Psoas muscle (tissue), 8 donors: Measurements from ENCODE around the gene PAPSS2. TPM values are rescaled to one million over a fixed set of nuclear protein-coding genes. Genes with fewer than 3 reads are reported as not detected.

ENCODE experiments used
- ATAC-seq, 4 donors: fragments of 200-7000 bp; cut with Tn5 transposase; one replicate each; pipeline ENCODE4 v1.9.1; 2020; ENCODE audit warnings: moderate library complexity in 3 of 4, mild to moderate bottlenecking in 2 of 4
- DNase-seq, 2 donors: peaks; one replicate each; pipeline ENCODE4 v3.0.0-alpha.2; 2020
- H3K27ac ChIP-seq: fragments of 200-600 bp; one replicate; pipeline ENCODE4 v1.8.0; 2022
- H3K27me3 ChIP-seq, 3 donors: fragments of 200-600 bp in 1 of 3; one replicate each; pipeline versions ENCODE4 v1.6.1 to v1.8.0; 2013 to 2022; ENCODE audit warnings: low read length in 2 of 3, mild to moderate bottlenecking in 2 of 3, moderate library complexity in 1 of 3; ENCODE audit not compliant: insufficient read depth in 3 of 3
- H3K36me3 ChIP-seq, 2 donors: fragments of 200-600 bp in 1 of 2; one replicate each; pipeline versions ENCODE4 v1.6.1 to v1.8.0; 2013 to 2022; ENCODE audit warnings: low read depth in 1 of 2, mild to moderate bottlenecking in 1 of 2, moderate library complexity in 1 of 2; ENCODE audit not compliant: insufficient read depth in 1 of 2
- H3K4me1 ChIP-seq: fragments of 200-600 bp; one replicate; pipeline ENCODE4 v1.8.0; 2022
- H3K4me3 ChIP-seq: fragments of 200-600 bp; one replicate; pipeline ENCODE4 v1.8.0; 2022; ENCODE audit warnings: mild to moderate bottlenecking
- H3K9me3 ChIP-seq: fragments of 200-600 bp; one replicate; pipeline ENCODE4 v1.8.0; 2022
- WGBS, 3 donors: extraction: QIAGEN DNeasy Blood & Tissue Kit; methylation state at CpG; one replicate each; pipeline versions ENCODE4 v1.1.6 to v1.1.7; 2013; 5-methylcytosine and 5-hydroxymethylcytosine counted together
- intact Hi-C, 2 donors: fragments of 100-400 bp; cut with DNase I; formaldehyde crosslinking; loops; one replicate each; pipeline versions ENCODE4 v1.11.0 to v1.14.2; 2022
- polyA plus RNA-seq, 3 donors: library from polyadenylated mRNA; stranded (reverse); fragments of 200-250 nt; gene quantifications; one replicate each; pipeline ENCODE4 v1.2.3, GENCODE V29; 2013
- total RNA-seq, 4 donors: library from RNA; stranded (reverse); fragmentation: NEBNext Ultra II Directional in 2 of 4; extraction: Animal tissue kit (Norgen Biotek cat#: 25700) in 2 of 4; gene quantifications; one replicate each; pipeline versions ENCODE4 v1.2.1 to v1.2.4, GENCODE V29; 2021 to 2023
- TF ChIP-seq, protein P1 (sequence below): fragments of 200-600 bp; IDR thresholded peaks from one replicate; pipeline ENCODE4 v1.8.0; 2022; ENCODE audit warnings: antibody characterized with exemption
- donor health status: healthy with polysubstance abuse.
- donor health status: DM: no; HTN: no; CAD: no; lungs with moderate emphysema.
- donor health status: Bipolar disorder and iron deficiency.
- donor health status: healthy.
- donor health status: DM: yes; HTN: yes; CAD: no.
- donor health status: DM: no; HTN: no; CAD: no.
- donor health status: DM: no; HTN: no; CAD: no.
- donor health status: DM: yes; HTN: yes; CAD: no.

PAPSS2 gene
- total and polyA plus RNA-seq, 7 donors: 2.0 to 11.0 (median 3.8) TPM

DNA sequence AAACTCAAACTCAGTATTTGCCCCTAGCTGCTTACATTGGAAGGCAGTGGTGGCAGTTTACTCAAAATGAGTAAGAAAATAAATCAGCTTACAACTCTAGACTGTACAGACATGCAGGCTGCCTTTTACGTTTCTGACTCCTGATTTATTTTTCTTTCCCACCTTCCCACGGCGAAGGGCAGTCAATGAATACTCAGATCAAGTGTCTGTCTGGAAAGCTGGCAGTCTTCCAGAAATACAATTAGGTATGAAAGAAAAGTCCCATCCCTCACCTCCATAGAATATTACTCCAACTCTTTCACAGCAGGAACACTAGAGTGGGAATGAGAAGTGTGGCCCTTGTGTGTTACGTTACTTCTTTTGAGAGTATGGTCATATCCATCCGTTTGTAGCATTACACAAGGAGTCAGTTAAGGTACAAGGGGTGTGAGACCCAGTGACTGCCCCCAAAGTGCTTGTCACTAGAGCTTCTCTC is 1.3 kb upstream of the PAPSS2 start:
- Histone ChIP-seq H3K4me1 (no peaks in the 10 kb centered on the region), H3K9me3 (no peaks in the 10 kb centered on the region), H3K36me3 (no peaks in the 10 kb centered on the region), H3K27ac (no peak overlapping the region), H3K27me3 (peaks cover 0 to 28% (median 11%) of the 10 kb centered on the region in 3 donors), H3K4me3 (no peak overlapping the region)
- WGBS, 3 donors: 63 to 72% (median 64%) methylated on average over 5 of the region's 5 CpGs
- ATAC-seq: no peak
- TF ChIP-seq, protein P1, sequence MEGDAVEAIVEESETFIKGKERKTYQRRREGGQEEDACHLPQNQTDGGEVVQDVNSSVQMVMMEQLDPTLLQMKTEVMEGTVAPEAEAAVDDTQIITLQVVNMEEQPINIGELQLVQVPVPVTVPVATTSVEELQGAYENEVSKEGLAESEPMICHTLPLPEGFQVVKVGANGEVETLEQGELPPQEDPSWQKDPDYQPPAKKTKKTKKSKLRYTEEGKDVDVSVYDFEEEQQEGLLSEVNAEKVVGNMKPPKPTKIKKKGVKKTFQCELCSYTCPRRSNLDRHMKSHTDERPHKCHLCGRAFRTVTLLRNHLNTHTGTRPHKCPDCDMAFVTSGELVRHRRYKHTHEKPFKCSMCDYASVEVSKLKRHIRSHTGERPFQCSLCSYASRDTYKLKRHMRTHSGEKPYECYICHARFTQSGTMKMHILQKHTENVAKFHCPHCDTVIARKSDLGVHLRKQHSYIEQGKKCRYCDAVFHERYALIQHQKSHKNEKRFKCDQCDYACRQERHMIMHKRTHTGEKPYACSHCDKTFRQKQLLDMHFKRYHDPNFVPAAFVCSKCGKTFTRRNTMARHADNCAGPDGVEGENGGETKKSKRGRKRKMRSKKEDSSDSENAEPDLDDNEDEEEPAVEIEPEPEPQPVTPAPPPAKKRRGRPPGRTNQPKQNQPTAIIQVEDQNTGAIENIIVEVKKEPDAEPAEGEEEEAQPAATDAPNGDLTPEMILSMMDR: no peak
- intact Hi-C loops: loop anchor here (5.0 to 10.0 kb wide), 2 partner anchors 76 to 114 kb away; no protein-coding TSS in a partner anchor
- no peak for DNase-seq

DNA sequence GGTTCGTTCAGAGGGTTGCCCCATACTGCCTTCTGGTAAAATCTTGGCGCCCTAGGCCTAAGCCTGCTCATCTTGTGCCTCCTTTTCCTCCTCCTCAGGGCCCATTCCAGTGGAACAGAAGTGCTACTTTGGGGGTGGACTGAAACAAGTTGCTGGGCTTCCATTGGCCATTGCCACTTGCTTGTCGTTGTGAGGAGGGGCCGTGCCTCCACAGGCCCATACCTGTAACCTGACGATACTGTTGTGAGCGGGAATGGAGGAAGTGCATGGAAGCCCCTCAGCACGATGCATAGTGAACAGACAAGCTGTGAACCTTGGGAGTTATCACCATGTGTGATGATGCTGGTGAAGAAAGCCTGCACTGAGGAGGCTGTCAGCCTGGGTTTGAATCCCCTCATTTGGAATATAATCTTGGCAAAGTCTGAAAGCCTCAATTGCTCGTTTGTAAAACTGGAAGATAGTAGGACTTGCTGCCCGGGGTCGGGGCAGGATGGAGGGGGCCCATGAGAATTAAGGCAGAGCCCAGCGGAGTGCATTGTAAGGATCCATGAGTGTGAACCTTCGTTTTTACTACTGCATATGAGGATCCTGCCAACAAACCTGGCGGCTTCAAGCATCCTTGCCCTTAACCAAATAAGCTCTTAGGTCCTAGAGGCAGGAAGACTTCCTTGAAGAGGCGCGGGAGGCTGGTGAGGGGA is 671 bp upstream of the PAPSS2 start:
- H3K27ac ChIP-seq: peak overlapping the region; percentile 34
- H3K4me3 ChIP-seq: peak overlapping the region; percentile 67
- 55 to 64% (median 59%) methylated on average over 15 of the region's 15 CpGs for WGBS, 3 donors
- no peaks in the 10 kb centered on the region for H3K36me3 ChIP-seq
- ATAC-seq (no peak), DNase-seq (no peak)
- intact Hi-C loops: loop anchor here (5.0 to 10.0 kb wide), 2 partner anchors 76 to 113 kb away; no protein-coding TSS in a partner anchor
- TF ChIP-seq, protein P1: no peak
- no peaks in the 10 kb centered on the region for H3K9me3 ChIP-seq
- H3K27me3 ChIP-seq: peaks cover 0 to 28% (median 11%) of the 10 kb centered on the region in 3 donors
- H3K4me1 ChIP-seq: no peaks in the 10 kb centered on the region

DNA sequence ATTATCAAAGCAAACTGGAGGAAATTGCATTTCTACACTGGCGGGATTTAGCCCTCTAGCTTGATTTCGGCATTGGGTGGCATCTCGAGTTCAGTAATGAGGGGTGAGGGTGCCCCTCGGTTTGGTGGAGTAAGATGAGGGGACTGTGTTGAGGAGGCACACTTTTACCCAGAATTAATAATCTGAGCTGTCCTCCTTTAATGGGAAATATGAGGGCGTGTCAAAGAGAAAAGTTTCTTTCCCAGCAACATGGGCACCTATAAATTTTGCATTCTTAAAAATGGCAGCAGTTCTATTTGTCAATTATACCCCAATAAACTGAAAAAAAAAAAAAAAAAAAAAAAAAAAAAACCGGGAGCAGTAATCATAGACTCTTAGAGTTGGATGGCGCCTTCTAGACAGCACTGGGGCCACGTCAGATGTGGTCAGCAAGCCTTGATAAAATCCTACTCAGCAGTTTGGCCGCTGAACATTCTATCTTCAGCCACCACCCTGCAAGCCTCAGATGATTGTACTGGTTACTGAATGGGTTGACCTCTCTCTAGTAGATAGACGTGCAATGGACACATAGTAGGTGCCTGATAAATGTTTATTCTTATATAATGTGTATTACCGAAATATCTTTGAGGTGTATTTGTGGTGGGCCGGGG is 931 bp downstream of the PAPSS2 start:
- H3K4me1 ChIP-seq: no peaks in the 10 kb centered on the region
- H3K27ac ChIP-seq: peak overlapping the region; percentile 34
- H3K9me3 ChIP-seq: no peaks in the 10 kb centered on the region
- peak overlapping the region; percentile 67 for H3K4me3 ChIP-seq
- 30 to 38% (median 34%) methylated on average over 12 of the region's 12 CpGs for WGBS, 3 donors
- TF ChIP-seq, protein P1: no peak
- H3K27me3 ChIP-seq: peaks cover 0 to 28% (median 11%) of the 10 kb centered on the region in 3 donors
- peak in 2 of 4 donors; percentile 51 to 54 for ATAC-seq
- intact Hi-C loops: no loop called here
- DNase-seq: no peak
- H3K36me3 ChIP-seq: no peaks in the 10 kb centered on the region

DNA sequence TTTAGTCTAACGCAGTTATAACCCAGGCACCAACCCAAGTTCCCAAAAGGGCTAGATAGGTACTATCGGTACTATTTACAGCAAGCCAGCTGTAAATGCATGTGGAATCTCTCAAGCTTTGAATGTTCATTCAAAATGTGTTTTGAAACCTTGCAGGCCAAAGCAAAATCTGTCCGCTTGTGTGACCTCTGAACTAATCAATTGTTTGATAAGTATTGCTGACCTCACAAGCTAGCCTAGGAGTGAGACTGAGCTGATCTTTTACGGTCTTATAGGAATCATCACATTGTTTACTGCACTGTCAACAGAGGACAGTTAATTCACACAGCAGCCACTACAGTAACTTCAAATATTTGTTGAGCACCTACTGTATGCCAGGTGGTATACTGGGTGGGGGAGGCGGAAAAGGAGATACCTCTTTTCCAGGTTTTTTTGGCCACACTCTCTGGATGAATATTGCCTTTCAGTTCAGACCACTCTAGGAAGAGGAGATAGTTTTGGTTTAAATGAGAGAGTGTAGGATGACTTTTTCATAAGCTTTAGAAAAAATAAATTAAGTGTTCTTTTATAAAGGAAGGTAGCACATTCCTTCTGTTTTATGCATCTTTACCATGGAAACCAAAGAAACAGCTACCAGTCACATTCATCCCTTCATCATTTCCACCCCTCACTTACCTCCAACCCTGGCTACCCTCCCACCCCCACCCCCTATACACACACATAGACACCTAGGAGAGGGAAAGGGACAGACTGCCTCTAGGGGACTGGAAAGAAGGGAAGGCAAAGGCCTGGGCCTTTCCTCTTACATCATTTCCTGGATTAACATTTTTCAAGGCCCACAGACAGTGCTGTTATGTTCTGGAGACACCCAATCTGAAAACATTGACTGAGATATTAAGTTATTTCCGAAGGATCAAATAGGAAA is 2.4 kb downstream of the PAPSS2 start:
- ATAC-seq: no peak
- peaks cover 0 to 28% (median 11%) of the 10 kb centered on the region in 3 donors for H3K27me3 ChIP-seq
- peak overlapping the region; percentile 67 for H3K4me3 ChIP-seq
- no peaks in the 10 kb centered on the region for H3K36me3 ChIP-seq
- no peaks in the 10 kb centered on the region for H3K9me3 ChIP-seq
- H3K4me1 ChIP-seq: no peaks in the 10 kb centered on the region
- intact Hi-C loops: no loop called here
- no peak for DNase-seq
- no peak overlapping the region for H3K27ac ChIP-seq
- TF ChIP-seq, protein P1: no peak
- 94% methylated on average over 6 of the region's 6 CpGs for WGBS, 3 donors
